GM12864 (cell line): Measurements from ENCODE around the gene CFAP77.

Experiments
- DNase-seq: peaks from one replicate; pipeline ENCODE4 v3.0.0-alpha.2; 2011; ENCODE audit warnings: low read depth
- H3K4me3 ChIP-seq: 2 replicates; pipeline ENCODE4 v1.5.1; 2011; ENCODE audit warnings: mild to moderate bottlenecking, low read depth, low read length, control low read depth
- TF ChIP-seq, protein P1 (sequence below): IDR thresholded peaks from 2 replicates; pipeline ENCODE4 v1.5.1; 2011; ENCODE audit warnings: low read depth, mild to moderate bottlenecking, moderate library complexity, low read length, control low read depth, inconsistent platforms; ENCODE audit errors: missing control alignments

Gene CFAP77

GRCh38 chr9:132536124-132536523 is 126.1 kb downstream of the CFAP77 start:
- no peak for DNase-seq
- TF ChIP-seq, protein P1, sequence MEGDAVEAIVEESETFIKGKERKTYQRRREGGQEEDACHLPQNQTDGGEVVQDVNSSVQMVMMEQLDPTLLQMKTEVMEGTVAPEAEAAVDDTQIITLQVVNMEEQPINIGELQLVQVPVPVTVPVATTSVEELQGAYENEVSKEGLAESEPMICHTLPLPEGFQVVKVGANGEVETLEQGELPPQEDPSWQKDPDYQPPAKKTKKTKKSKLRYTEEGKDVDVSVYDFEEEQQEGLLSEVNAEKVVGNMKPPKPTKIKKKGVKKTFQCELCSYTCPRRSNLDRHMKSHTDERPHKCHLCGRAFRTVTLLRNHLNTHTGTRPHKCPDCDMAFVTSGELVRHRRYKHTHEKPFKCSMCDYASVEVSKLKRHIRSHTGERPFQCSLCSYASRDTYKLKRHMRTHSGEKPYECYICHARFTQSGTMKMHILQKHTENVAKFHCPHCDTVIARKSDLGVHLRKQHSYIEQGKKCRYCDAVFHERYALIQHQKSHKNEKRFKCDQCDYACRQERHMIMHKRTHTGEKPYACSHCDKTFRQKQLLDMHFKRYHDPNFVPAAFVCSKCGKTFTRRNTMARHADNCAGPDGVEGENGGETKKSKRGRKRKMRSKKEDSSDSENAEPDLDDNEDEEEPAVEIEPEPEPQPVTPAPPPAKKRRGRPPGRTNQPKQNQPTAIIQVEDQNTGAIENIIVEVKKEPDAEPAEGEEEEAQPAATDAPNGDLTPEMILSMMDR: no peak
- H3K4me3 ChIP-seq: no peak overlapping the region

DNA sequence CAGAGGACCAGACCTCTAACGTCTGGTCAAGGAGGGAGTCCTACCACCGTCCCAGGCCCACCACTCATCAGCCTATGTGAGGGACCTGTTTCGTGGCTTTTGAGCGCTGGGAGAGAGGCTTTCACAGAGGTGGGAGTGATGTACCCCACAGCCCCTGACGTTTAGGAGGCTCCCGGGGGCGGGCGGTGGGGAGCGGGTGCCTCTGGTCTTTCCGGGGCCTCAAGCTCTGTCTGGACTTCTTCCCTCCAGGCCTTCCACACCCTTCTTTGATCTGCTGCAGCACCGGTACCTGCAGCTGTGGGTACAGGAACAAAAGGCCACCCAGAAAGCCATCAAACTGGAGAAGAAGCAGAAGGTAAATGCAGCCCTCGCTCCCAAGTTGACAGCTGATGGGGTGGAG is 127.3 kb downstream of the CFAP77 start:
- H3K4me3 ChIP-seq: no peak overlapping the region
- no peak for DNase-seq
- TF ChIP-seq, protein P1: no peak

GRCh38 chr9:132538071-132538470 is 128.1 kb downstream of the CFAP77 start:
- no peak overlapping the region for H3K4me3 ChIP-seq
- TF ChIP-seq, protein P1: no peak
- DNase-seq: no peak

DNA sequence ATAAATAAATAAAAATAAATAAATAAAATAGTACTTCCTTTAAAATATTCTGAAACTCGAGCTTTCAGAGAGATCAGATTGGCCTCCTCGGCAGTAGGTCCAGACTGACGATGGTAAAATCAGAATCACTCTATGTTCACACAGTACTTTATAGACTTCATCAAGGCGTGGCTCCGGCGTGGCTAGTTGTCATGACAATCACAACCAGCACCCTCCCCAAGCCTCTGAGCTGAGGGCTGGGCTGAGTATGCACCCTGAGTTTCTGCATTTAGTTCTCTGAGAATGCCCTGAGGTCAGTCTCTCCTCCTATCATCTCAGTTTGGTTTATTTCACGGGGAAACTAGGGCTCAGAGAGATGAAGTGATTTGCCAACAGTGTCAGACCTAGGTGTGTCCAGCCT is 129.1 kb downstream of the CFAP77 start:
- no peak for DNase-seq
- no peak overlapping the region for H3K4me3 ChIP-seq
- TF ChIP-seq, protein P1: no peak

GRCh38 chr9:132541051-132541450 is 131.0 kb downstream of the CFAP77 start:
- no peak for DNase-seq
- TF ChIP-seq, protein P1: no peak
- no peak overlapping the region for H3K4me3 ChIP-seq

DNA sequence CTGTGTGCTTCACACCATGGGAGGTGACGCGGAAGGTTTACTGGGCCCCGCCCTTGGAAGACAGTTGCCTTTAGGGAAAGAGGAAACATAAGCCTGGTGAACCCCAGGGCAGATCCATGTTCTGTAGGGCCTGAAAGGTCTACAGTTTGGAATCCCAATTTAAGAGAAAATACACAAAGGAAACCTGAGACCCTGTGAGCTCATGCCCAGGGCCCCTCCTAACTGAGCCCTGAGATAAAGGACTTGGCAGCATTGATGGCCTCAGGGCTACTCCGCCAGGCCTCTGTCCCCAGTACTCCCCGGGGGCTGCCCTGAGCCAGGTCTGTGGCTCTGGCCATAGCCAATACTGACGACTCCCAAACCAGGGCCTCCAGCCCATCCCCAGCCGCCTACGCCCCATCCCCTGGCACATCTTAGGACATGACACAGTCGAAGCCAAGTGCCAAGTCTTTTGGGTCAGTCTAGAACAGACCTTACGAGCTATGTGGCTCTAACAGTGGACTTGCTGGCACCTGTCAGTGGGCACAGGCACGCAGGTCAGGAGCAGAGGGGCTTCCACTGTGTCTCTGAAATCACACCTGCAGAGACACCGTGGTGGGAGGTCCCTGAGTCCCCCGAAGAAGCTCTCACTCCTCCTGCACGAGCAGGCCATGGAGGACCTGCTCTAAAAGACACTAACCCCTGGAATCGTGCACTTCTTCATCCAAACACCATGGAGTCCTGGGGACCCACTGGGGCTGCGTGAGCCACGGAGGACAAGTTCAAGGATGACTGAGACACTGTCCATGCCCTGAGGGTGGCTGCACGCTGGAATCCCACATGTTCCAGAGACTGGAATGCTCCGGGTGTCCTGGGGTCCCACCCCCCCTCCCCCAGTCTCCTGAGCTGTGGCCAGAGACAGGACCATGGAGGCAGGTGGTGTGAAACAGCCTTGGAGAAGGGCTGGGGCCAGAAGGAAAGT is 132.1 kb downstream of the CFAP77 start:
- H3K4me3 ChIP-seq: no peak overlapping the region
- TF ChIP-seq, protein P1: no peak
- DNase-seq: no peak

DNA sequence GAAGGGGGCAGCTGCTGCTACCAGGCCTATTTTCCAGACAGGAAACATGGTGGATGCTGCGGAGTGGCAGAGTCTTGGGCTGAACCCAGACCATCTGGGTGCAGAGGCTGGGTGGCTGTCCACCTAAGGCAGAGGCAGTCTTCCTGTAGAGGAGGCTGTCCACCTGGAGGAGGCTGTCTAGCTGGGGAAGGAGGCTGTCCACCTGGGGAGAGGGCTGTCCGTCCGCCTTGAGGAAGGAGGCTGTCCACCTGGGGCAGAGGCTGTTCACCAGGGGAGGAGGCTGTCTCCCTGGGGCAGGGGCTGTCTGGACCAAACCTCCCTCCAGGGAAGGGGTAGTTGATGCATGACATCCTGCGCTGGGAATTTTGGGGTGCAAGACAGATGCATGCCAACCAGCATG is 133.2 kb downstream of the CFAP77 start:
- DNase-seq: no peak
- H3K4me3 ChIP-seq: no peak overlapping the region
- TF ChIP-seq, protein P1: no peak
